Measurements from ENCODE around the gene ZFPL1. TPM values are rescaled to one million over a fixed set of nuclear protein-coding genes. Genes with fewer than 3 reads are reported as not detected.
A peak's percentile ranks its signal among the peaks of the same experiment; 100 is the strongest.

ZFPL1 gene
- total RNA-seq, 2 donors from 2014 or later: 44.2 to 46.5 TPM

DNA sequence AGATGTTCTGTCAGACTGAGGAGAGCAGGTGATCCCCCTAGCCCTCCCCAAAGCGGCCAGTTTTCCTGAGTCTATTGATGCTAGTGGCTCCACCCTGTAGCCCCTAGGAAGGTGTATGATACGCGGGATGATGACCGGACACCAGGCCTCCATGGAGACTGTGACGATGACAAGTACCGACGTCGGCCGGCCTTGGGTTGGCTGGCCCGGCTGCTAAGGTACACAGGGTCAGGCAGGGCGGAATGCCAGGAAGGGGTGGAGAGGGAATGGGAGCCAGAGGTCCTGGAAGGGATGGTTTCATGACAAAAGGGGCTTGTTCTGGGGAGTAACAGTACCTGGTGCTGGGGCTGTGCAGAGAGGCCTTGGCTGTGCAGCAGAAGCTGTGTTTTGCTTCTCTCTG, 3.2 kb downstream of the ZFPL1 start:
- Mint-ChIP-seq H3K27me3 (ENCODE audit: low read depth) (no peaks in the 10 kb centered on the region), H3K36me3 (ENCODE audit: insufficient read depth in 2 of 2) (peaks cover 15 to 19% of the 10 kb centered on the region in 2 donors), H3K27ac (no peak overlapping the region), H3K4me1 (ENCODE audit: low read depth) (peaks cover 30% of the 10 kb centered on the region), H3K9me3 (no peaks in the 10 kb centered on the region), H3K4me3 (no peak overlapping the region)
- no peak for ATAC-seq (replicated peaks in 1 of 2)
- DNase-seq: no peak

DNA sequence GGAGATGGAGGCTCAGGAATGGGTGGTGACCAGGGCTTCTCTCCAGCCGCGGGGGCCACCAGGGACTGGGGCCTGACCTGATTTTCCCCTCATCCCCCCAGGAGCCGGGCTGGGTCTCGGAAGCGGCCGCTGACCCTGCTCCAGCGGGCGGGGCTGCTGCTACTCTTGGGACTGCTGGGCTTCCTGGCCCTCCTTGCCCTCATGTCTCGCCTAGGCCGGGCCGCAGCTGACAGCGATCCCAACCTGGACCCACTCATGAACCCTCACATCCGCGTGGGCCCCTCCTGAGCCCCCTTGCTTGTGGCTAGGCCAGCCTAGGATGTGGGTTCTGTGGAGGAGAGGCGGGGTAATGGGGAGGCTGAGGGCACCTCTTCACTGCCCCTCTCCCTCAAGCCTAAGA, 3.8 kb downstream of the ZFPL1 start:
- Mint-ChIP-seq H3K36me3 (ENCODE audit: insufficient read depth in 2 of 2) (peaks cover 13 to 14% of the 10 kb centered on the region in 2 donors), H3K27ac (no peak overlapping the region), H3K4me3 (no peak overlapping the region), H3K4me1 (ENCODE audit: low read depth) (peaks cover 24% of the 10 kb centered on the region), H3K9me3 (no peaks in the 10 kb centered on the region), H3K27me3 (ENCODE audit: low read depth) (no peaks in the 10 kb centered on the region)
- ATAC-seq (replicated peaks in 1 of 2): no peak
- DNase-seq: no peak

DNA sequence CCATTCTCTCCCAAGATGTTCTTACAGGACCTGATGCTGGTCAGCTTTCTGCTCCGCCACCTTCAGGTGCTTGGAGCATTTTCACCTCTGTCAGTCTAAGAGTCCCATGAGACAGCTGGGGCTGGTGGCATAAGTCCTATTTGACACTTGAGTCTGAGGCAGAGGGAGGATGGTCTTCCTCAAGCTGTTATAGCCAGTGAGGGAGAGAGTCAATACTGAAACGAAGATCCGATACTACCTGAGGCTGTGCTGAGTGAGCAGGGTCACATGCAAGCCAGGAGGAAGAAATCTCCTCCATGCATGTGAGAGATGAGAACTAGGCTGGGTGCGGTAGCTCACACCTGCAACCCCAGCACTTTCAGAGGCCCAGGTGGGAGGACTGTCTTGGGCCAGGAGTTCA, 5.6 kb downstream of the ZFPL1 start:
- ATAC-seq (replicated peaks in 1 of 2): no peak
- no peak for DNase-seq
- Mint-ChIP-seq H3K9me3 (no peaks in the 10 kb centered on the region), H3K27me3 (ENCODE audit: low read depth) (no peaks in the 10 kb centered on the region), H3K27ac (no peak overlapping the region), H3K4me1 (ENCODE audit: low read depth) (peaks cover 13% of the 10 kb centered on the region), H3K4me3 (no peak overlapping the region), H3K36me3 (ENCODE audit: insufficient read depth in 2 of 2) (peaks cover 4 to 7% of the 10 kb centered on the region in 2 donors)

DNA sequence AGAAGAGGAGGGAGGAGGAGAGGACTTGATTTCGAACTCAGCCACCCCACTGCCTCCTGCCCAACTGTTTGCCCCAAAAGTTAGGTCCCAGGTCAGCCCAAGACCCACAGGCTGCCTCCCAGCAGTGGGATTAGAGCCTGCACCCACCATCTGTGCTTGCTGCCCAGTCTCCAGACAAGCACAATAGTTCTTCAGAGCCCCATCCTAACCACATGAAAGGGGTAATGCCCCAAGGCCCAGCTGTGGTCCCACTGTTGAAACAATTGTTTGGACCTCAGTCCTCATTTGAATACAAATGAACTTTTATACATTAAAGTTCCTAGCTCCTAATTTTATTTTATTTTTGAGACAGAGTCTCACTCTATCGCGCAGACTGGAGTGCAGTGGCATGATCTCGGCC, 6.6 kb downstream of the ZFPL1 start:
- H3K27me3 Mint-ChIP-seq (ENCODE audit: low read depth): no peaks in the 10 kb centered on the region
- H3K9me3 Mint-ChIP-seq: no peaks in the 10 kb centered on the region
- H3K4me1 Mint-ChIP-seq (ENCODE audit: low read depth): peaks cover 5% of the 10 kb centered on the region
- H3K36me3 Mint-ChIP-seq (ENCODE audit: insufficient read depth in 2 of 2): peaks cover 3 to 5% of the 10 kb centered on the region in 2 donors
- ATAC-seq (replicated peaks in 1 of 2) (no peak), DNase-seq (no peak)
- no peak overlapping the region for H3K4me3 Mint-ChIP-seq
- H3K27ac Mint-ChIP-seq: no peak overlapping the region

DNA sequence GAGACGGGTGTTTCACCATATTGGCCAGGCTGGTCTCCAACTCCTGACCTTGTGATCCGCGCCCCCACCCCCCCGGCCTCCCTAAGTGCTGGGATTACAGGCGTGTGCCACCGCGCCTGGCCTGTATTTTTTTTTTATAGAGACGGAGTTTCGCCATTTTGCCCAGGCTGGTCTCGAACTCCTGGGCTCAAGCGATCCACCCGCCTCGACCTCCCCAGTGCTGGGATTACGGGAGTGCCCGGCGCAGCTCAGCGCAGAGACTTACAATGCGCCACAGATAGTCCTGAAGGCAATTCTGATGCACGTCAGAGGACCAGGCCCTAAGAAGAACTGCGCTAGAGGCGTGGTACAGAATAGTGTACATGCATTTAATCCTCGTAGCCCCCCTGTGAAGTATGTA, 11.4 kb downstream of the ZFPL1 start:
- DNase-seq: no peak
- H3K9me3 Mint-ChIP-seq: no peaks in the 10 kb centered on the region

DNA sequence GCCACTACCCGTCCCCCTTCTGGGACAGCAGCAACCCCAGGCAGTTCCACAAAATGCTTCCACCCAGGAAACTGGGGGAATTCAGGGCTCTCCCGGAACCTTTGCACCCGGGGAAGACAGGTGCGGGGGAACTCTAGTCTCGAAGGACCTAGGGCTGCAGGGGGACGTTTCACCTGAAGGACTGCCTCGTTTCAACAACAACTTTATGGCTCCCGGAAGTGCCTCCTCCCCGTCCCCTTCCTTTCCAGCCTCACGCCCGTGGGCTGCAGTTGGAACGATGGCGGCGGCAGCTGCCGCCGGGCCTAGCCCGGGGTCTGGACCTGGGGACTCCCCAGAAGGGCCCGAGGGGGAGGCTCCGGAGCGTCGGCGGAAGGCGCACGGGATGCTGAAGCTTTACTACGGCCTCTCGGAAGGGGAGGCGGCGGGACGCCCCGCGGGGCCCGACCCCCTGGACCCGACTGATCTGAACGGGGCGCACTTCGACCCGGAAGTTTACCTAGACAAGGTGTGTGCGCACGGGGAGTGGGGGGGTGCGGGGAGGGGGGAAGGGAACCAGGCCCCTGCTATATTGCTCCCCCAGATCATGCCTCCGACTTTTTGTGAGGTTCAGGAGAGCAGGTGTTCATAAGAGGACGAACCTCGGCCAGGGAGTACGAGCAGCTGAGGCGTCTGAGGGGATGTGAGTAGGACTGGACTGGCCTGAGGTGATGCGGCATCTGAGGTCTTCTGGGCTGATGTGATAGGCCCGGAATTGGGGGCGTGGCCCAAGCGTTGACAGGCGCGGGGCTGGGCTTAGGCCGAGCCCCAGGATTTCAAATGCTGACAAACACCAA, 12.2 kb downstream of the ZFPL1 start, which contains the start of gene VPS51:
Gene VPS51 (plus strand): TSS at position 241 of the 833 bp plus-strand sequence. CDS start 37 bp downstream, at position 278.
- Mint-ChIP-seq H3K27me3 (ENCODE audit: low read depth) (no peaks in the 10 kb centered on the region), H3K9me3 (no peaks in the 10 kb centered on the region), H3K36me3 (ENCODE audit: insufficient read depth in 2 of 2) (peaks cover 0 to 5% of the 10 kb centered on the region in 2 donors), H3K27ac (peak within 1 kb of the TSS; percentile 86), H3K4me1 (ENCODE audit: low read depth) (peaks cover 14% of the 10 kb centered on the region), H3K4me3 (peak within 1 kb of the TSS; percentile 86 to 90)
- DNase-seq (peak; percentile 90), ATAC-seq (replicated peaks in 1 of 2) (peak; percentile 98)

More for the DNA sequence above, 11.4 kb downstream of the ZFPL1 start:
- H3K4me1 Mint-ChIP-seq (ENCODE audit: low read depth): peaks cover 14% of the 10 kb centered on the region
- no peaks in the 10 kb centered on the region for H3K27me3 Mint-ChIP-seq (ENCODE audit: low read depth)
- no peak for ATAC-seq (replicated peaks in 1 of 2)
- peak overlapping the region; percentile 86 to 90 for H3K4me3 Mint-ChIP-seq
- H3K36me3 Mint-ChIP-seq (ENCODE audit: insufficient read depth in 2 of 2): peaks cover 0 to 5% of the 10 kb centered on the region in 2 donors
- peak overlapping the region; percentile 86 for H3K27ac Mint-ChIP-seq

DNA sequence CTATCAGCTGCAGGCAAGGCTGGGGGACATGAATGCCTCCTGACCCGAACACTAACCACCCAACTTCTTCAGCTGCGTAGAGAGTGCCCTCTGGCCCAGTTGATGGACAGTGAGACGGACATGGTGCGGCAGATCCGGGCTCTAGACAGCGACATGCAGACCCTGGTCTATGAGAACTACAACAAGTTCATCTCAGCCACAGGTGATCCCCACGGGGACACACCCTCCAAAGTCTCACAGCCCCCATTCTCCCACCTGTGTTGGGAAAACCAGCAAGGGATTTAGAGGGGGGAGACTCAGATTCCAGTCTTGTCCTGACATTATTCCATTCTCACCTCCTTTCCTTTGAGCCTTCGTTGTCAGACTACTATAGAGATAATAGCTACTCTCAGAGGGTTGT, 12.9 kb downstream of the ZFPL1 start:
- H3K27me3 Mint-ChIP-seq (ENCODE audit: low read depth): no peaks in the 10 kb centered on the region
- H3K27ac Mint-ChIP-seq: no peak overlapping the region
- ATAC-seq (replicated peaks in 1 of 2) (peak in 1 of 2 donors; percentile 1), DNase-seq (no peak)
- H3K4me1 Mint-ChIP-seq (ENCODE audit: low read depth): peaks cover 14% of the 10 kb centered on the region
- peaks cover 0 to 7% of the 10 kb centered on the region in 2 donors for H3K36me3 Mint-ChIP-seq (ENCODE audit: insufficient read depth in 2 of 2)
- no peaks in the 10 kb centered on the region for H3K9me3 Mint-ChIP-seq
- H3K4me3 Mint-ChIP-seq: peak overlapping the region; percentile 74 to 90

DNA sequence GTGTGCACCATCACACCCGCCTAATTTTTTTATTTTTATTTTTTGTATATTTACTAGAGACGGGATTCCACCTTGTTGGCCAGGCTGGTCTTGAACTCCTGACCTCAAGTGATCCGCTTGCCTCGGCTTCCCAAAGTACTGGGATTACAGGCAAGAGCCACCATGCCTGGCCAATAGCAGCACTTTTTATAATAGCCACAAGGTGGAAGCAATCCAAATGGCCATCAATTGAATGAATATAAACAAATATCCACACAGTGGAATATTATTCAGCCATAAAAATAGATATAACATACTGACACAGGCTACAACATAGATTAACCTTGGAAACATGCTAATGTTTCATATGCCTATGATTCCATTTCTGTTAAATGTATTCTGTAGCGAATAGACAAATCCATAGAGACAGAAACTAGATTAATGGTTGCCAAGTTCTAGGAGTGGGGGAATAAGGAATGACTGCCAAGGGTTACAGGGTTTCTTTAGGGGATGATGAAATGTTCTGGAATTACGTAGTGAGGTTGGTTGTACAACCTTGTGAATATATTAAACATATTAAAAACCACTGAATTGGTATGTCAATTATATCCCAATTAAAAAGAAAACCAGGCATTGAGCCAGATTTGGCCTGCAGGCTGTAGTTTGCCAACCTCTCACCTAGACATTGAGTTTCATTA, 16.8 kb downstream of the ZFPL1 start:
- Mint-ChIP-seq H3K4me3 (no peak overlapping the region), H3K27ac (no peak overlapping the region), H3K36me3 (ENCODE audit: insufficient read depth in 2 of 2) (peaks cover 0 to 12% of the 10 kb centered on the region in 2 donors), H3K27me3 (ENCODE audit: low read depth) (no peaks in the 10 kb centered on the region), H3K9me3 (no peaks in the 10 kb centered on the region), H3K4me1 (ENCODE audit: low read depth) (peaks cover 23% of the 10 kb centered on the region)
- ATAC-seq (replicated peaks in 1 of 2) (no peak), DNase-seq (no peak)

DNA sequence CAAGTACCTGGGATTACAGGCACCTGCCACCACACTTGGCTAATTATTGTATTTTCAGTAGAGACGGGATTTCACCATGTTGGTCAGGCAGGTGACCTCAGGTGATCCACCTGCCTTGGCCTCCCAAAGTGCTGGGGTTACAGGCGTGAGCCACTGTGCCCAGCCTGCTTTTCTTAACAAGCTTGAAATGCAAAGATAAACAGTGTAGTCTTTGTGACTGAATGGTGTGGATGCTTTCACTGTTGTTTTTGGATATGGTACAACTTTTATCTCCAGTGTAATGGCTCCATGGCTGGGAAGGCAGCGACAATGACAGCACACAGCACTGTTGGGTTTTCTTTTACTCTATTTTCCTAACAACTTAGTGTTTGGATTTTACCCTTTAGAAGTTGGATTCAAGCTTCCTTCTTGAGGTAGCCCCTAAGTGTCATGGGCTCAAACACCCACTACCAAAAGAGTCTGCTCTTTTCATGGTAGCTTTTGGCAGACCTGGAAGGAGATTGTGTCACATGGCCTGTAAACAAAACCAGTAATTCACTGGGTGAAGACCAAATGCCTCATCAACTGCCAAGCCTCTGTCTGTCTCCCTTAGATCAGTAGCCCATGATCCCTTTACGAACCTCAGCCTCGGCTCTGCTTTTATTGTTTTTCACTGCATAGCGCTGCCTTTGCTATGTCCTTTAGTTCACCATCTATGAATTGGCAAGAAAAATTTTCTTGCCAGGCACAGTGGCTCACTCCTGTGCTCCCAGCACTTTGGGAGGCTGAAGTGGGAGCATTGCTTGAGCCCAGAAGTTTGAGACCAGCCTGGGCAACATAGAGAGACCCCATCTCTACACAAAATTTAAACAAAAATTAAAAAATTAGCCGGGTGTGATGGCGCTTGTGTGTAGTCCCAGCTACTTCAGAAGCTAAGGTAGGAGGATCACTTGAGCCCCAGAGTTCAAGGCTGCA, 18.4 kb downstream of the ZFPL1 start:
- Mint-ChIP-seq H3K27me3 (ENCODE audit: low read depth) (no peaks in the 10 kb centered on the region), H3K36me3 (ENCODE audit: insufficient read depth in 2 of 2) (peaks cover 0 to 12% of the 10 kb centered on the region in 2 donors), H3K27ac (no peak overlapping the region)

DNA sequence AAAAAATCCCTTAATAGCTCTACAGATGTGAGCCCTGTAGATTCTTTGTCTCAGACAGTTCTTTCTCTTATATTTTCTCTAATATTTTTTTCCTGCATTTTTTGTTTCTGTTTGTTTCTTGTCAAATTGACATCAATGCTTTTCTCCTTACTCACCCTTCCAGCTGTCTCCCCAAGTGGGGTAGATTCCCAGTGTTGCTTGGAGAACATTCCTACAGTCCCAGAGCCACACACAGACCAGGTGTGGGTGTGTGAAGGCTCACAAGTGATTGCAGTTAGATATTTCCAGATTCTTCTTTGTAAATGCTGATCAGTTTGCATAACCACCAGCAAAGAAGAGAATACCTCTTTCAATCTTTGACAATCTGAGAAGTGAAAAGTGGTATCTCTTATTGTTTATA, 19.5 kb downstream of the ZFPL1 start:
- DNase-seq (no peak), ATAC-seq (replicated peaks in 1 of 2) (no peak)
- peaks cover 0 to 12% of the 10 kb centered on the region in 2 donors for H3K36me3 Mint-ChIP-seq (ENCODE audit: insufficient read depth in 2 of 2)
- H3K4me1 Mint-ChIP-seq (ENCODE audit: low read depth): peaks cover 13% of the 10 kb centered on the region
- H3K4me3 Mint-ChIP-seq: no peak overlapping the region
- peak overlapping the region; percentile 74 for H3K27ac Mint-ChIP-seq
- H3K9me3 Mint-ChIP-seq: no peaks in the 10 kb centered on the region
- H3K27me3 Mint-ChIP-seq (ENCODE audit: low read depth): no peaks in the 10 kb centered on the region

More for the DNA sequence above, 18.4 kb downstream of the ZFPL1 start:
- Mint-ChIP-seq H3K9me3 (no peaks in the 10 kb centered on the region), H3K4me3 (no peak overlapping the region), H3K4me1 (ENCODE audit: low read depth) (peaks cover 14% of the 10 kb centered on the region)
- ATAC-seq (replicated peaks in 1 of 2) (no peak), DNase-seq (no peak)

DNA sequence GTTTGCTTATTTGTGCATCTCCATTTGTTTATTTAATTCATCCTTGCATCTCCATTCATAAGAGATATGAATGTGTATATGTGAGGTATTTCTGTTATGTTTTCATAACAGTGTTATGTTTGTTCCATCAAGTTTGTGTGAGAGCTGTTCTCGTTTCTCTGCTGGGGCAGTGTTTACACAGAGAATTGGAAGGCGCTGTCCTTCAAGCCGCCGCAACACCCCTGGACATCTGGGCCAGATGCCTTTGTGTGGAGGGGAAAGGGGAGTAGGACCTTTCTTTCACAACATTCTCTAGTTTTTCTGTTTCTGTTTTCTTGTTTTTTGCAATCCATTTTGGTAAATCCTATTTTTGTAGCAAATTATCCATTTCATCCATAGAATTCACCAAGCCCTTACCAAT, 20.6 kb downstream of the ZFPL1 start:
- Mint-ChIP-seq H3K27me3 (ENCODE audit: low read depth) (no peaks in the 10 kb centered on the region), H3K9me3 (no peaks in the 10 kb centered on the region), H3K4me1 (ENCODE audit: low read depth) (peaks cover 13% of the 10 kb centered on the region), H3K4me3 (no peak overlapping the region), H3K36me3 (ENCODE audit: insufficient read depth in 2 of 2) (peaks cover 0 to 7% of the 10 kb centered on the region in 2 donors), H3K27ac (peak overlapping the region; percentile 56)
- DNase-seq: no peak
- no peak for ATAC-seq (replicated peaks in 1 of 2)

DNA sequence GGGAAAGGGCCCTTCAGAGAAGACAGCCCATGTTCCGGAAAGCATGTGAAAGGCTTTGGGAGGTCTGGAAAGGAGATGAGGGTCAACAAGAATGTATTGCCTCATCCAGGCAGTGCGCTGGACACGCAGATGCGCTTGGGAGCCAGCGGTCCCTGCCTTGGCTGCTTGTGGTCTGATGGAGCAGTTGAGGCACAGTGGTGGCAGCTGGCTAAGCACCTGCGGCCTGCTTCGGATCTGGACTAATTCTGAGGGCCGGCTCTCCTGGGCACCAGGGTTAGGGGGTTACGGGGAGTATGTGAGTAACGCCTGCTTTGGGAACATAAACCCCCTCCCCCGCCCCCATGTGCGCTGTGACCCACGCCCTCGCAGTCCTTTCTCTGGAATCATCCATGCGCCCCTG, 23.1 kb downstream of the ZFPL1 start:
- Mint-ChIP-seq H3K36me3 (ENCODE audit: insufficient read depth in 2 of 2) (peaks cover 0 to 5% of the 10 kb centered on the region in 2 donors), H3K4me3 (no peak overlapping the region), H3K27ac (no peak overlapping the region), H3K27me3 (ENCODE audit: low read depth) (no peaks in the 10 kb centered on the region), H3K9me3 (no peaks in the 10 kb centered on the region), H3K4me1 (ENCODE audit: low read depth) (peaks cover 34% of the 10 kb centered on the region)
- ATAC-seq (replicated peaks in 1 of 2): no peak
- no peak for DNase-seq
